Endothelial cell of umbilical vein (primary cell): ENCODE data around the gene TRPM5. TPM values are rescaled to one million over a fixed set of nuclear protein-coding genes. Genes with fewer than 3 reads are reported as not detected.

Experiments used
- BruUV-seq: library from RNA; stranded (reverse); fragments of 400-500 nt; replicated peaks from 2 replicates; lab custom pipeline; 2021; lab: Mats Ljungman, UMichigan
- CTCF ChIA-PET: fragments of 300-600, 350-600 bp; sonication (Branson Sonifier 250); formaldehyde crosslinking; loops from one replicate; lab custom pipeline; 2021; ENCODE audit warnings: antibody characterized with exemption, inconsistent platforms; lab: Charles Lee
- POLR2A ChIA-PET: fragments of 300-600, 350-600 bp; sonication (Branson Sonifier 250); formaldehyde crosslinking; loops from one replicate; lab custom pipeline; 2021; ENCODE audit warnings: antibody characterized with exemption, inconsistent platforms; lab: Charles Lee
- DNase-seq: peaks from one replicate; pipeline ENCODE4 v3.0.0-alpha.2; 2011; ENCODE audit warnings: low read depth, low spot score
- FAIRE-seq: peaks from 2 replicates; lab custom pipeline; 2011; peaks lifted over from hg19 to GRCh38; lab: Jason Lieb, UNC
- H2AFZ ChIP-seq: 2 replicates; pipeline ENCODE4 v1.6.0; 2012; ENCODE audit warnings: low read depth, low read length, control low read depth, inconsistent platforms
- H3K27ac ChIP-seq: 2 replicates; pipeline ENCODE4 v1.5.1; 2011; ENCODE audit warnings: low read depth, mild to moderate bottlenecking, control low read depth, low read length, moderate library complexity; ENCODE audit not compliant: insufficient read depth
- H3K27me3 ChIP-seq, 2 experiments: 2 replicates each; pipeline versions ENCODE4 v1.6.0 to v1.6.1; 2011; ENCODE audit warnings: low read length in 2 of 2, mixed read lengths in 1 of 2; ENCODE audit not compliant: control insufficient read depth in 2 of 2, insufficient read depth in 2 of 2
- H3K36me3 ChIP-seq, 2 experiments: 2 replicates in 1 of 2; 3 replicates in 1 of 2; pipeline ENCODE4 v1.5.1; 2011; ENCODE audit warnings: low read length in 2 of 2, mild to moderate bottlenecking in 1 of 2, moderate library complexity in 1 of 2; ENCODE audit not compliant: control insufficient read depth in 2 of 2, insufficient read depth in 2 of 2; ENCODE audit errors: extremely low read depth in 1 of 2
- H3K4me1 ChIP-seq: 3 replicates; pipeline ENCODE4 v1.5.1; 2011; ENCODE audit warnings: mild to moderate bottlenecking, low read length; ENCODE audit not compliant: control insufficient read depth, insufficient read depth; ENCODE audit errors: extremely low read depth
- H3K4me2 ChIP-seq: 2 replicates; pipeline ENCODE4 v1.6.1; 2011; ENCODE audit warnings: low read length, control low read depth, mixed read lengths; ENCODE audit not compliant: insufficient read depth
- H3K4me3 ChIP-seq, 3 experiments: fragments of 200-600 bp in 1 of 3; sonication (generic), shearing (Covaris generic) in 1 of 3; replicated peaks in 1 of 3; 2 replicates each; pipeline ENCODE4 v1.5.1; 2011 to 2016; ENCODE audit warnings: control low read depth in 3 of 3, low read length in 3 of 3, mild to moderate bottlenecking in 2 of 3, inconsistent platforms in 1 of 3, low read depth in 1 of 3, moderate library complexity in 1 of 3; ENCODE audit not compliant: insufficient read depth in 1 of 3
- H3K79me2 ChIP-seq: 2 replicates; pipeline ENCODE4 v1.6.0; 2012; ENCODE audit warnings: low read length, inconsistent platforms; ENCODE audit not compliant: control insufficient read depth, insufficient read depth
- H3K9ac ChIP-seq: replicated peaks from 2 replicates; pipeline ENCODE3; 2011; ENCODE audit warnings: low read length, control low read depth; ENCODE audit not compliant: insufficient read depth; ENCODE audit errors: extremely low read depth
- H3K9me1 ChIP-seq: replicated peaks from 3 replicates; pipeline ENCODE4 v1.6.0; 2011; ENCODE audit warnings: mild to moderate bottlenecking, low read length; ENCODE audit not compliant: control insufficient read depth, insufficient read depth; ENCODE audit errors: extremely low read depth
- H3K9me3 ChIP-seq: replicated peaks from 2 replicates; pipeline ENCODE4 v1.5.1; 2012; ENCODE audit warnings: low read length, inconsistent platforms; ENCODE audit not compliant: control insufficient read depth, insufficient read depth
- H4K20me1 ChIP-seq: replicated peaks from 2 replicates; pipeline ENCODE3; 2011; ENCODE audit warnings: mild to moderate bottlenecking, low read length; ENCODE audit not compliant: control insufficient read depth, insufficient read depth; ENCODE audit errors: extremely low read depth
- CTCF ChIP-seq, 2 donors: IDR thresholded peaks; 1 replicate in 1 of 2; 2 replicates in 1 of 2; pipeline ENCODE4 v1.5.1; 2011; ENCODE audit warnings: low read length in 2 of 2, mild to moderate bottlenecking in 2 of 2, moderate library complexity in 2 of 2, control low read depth in 1 of 2, inconsistent platforms in 1 of 2, low read depth in 1 of 2; ENCODE audit not compliant: insufficient read depth in 1 of 2; ENCODE audit errors: extremely low read depth in 1 of 2
- EZH2 ChIP-seq: IDR thresholded peaks from 2 replicates; pipeline ENCODE4 v1.6.1; 2012; ENCODE audit warnings: borderline replicate concordance, low read depth, mild to moderate bottlenecking, moderate library complexity, low read length, inconsistent platforms; ENCODE audit not compliant: severe bottlenecking
- FOS ChIP-seq: IDR thresholded peaks from 2 replicates; pipeline ENCODE4 v1.6.1; 2011; ENCODE audit warnings: mild to moderate bottlenecking, low read length, moderate library complexity, borderline replicate concordance; ENCODE audit not compliant: insufficient read depth
- GATA2 ChIP-seq: IDR thresholded peaks from 2 replicates; pipeline ENCODE4 v1.7.0; 2011; ENCODE audit warnings: low read depth, mild to moderate bottlenecking, moderate library complexity, mixed read lengths, low read length; ENCODE audit not compliant: insufficient read length, insufficient read depth
- JUN ChIP-seq: IDR thresholded peaks from 2 replicates; pipeline ENCODE4 v1.6.1; 2011; ENCODE audit warnings: borderline replicate concordance, low read depth; ENCODE audit not compliant: insufficient read length, insufficient read depth
- MYC ChIP-seq: IDR thresholded peaks from one replicate; pipeline ENCODE4 v1.6.1; 2011; ENCODE audit warnings: mild to moderate bottlenecking, low read depth, low read length
- POLR2A ChIP-seq: IDR thresholded peaks from 2 replicates; pipeline ENCODE4 v1.6.1; 2012; ENCODE audit warnings: low read depth, mild to moderate bottlenecking, control low read depth, low read length
- POLR2AphosphoS5 ChIP-seq: IDR thresholded peaks from 2 replicates; pipeline ENCODE4 v1.6.1; 2012; ENCODE audit warnings: low read depth, mild to moderate bottlenecking, control low read depth, low read length, moderate library complexity; ENCODE audit not compliant: insufficient read depth
- dilution Hi-C: fragments of 300-500 bp; cut with MboI; formaldehyde crosslinking; loops from one replicate; pipeline ENCODE4 v1.15.0; 2019; ENCODE audit warnings: low sequenced_read_pairs; ENCODE audit not compliant: extremely low pct_ligation_motif_present
- intact Hi-C: fragments of 100-400 bp; cut with micrococcal nuclease; formaldehyde crosslinking; loops from one replicate; pipeline ENCODE4 v1.10.0; 2022
- polyA plus RNA-seq, 4 experiments: library from polyadenylated mRNA; depleted of rRNA in 3 of 4; stranded (reverse) in 3 of 4; unstranded in 1 of 4; fragments of >200 nt; gene quantifications; 2 replicates each; pipeline versions ENCODE4 v1.2.1 to v1.2.3, GENCODE V29; 2011 to 2012; ENCODE audit warnings: missing spikeins in 1 of 4
- total RNA-seq: library from RNA; stranded (reverse); gene quantifications from 2 replicates; pipeline ENCODE4 v1.2.3, GENCODE V29; 2021
- TF ChIP-seq, protein P1 (sequence below): IDR thresholded peaks from 2 replicates; pipeline ENCODE4 v1.6.1; 2011; ENCODE audit not compliant: insufficient read depth, insufficient read length

The TRPM5 gene
- total and polyA plus RNA-seq, 2 donors (not counting 3 experiments of a cell fraction or from before 2014, with no cell fraction given), result not detected

- ChIA-PET POLR2A (no interaction called here), CTCF (no interaction called here)
- H4K20me1 ChIP-seq, result no peaks in the 10 kb centered on the region
- no TSS peak for BruUV-seq
- dilution Hi-C loops, result no loop called here
- H3K9ac ChIP-seq, result no peak overlapping the region
- intact Hi-C loops, result no loop called here
- H3K79me2 ChIP-seq, result no peaks in the 10 kb centered on the region
- no peak for DNase-seq
- no peaks in the 10 kb centered on the region for H3K4me1 ChIP-seq
- TF ChIP-seq FOS, result no peak
- no peak for TF ChIP-seq POLR2AphosphoS5
- TF ChIP-seq JUN, result no peak
- no peak for TF ChIP-seq GATA2
- no peak for TF ChIP-seq MYC
- TF ChIP-seq CTCF (IDR thresholded peaks at IDR 0.05; ENCODE audit: extremely low read depth in 1 of 2, insufficient read depth in 1 of 2, low read depth in 1 of 2, low read length in 2 of 2), result no peak
- no peak for TF ChIP-seq EZH2
- TF ChIP-seq, protein P1, sequence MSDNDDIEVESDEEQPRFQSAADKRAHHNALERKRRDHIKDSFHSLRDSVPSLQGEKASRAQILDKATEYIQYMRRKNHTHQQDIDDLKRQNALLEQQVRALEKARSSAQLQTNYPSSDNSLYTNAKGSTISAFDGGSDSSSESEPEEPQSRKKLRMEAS, result no peak
- no peak for TF ChIP-seq POLR2A
- H3K27me3 ChIP-seq, result no peaks in the 10 kb centered on the region
- H3K4me2 ChIP-seq, result no peak overlapping the region
- H2AFZ ChIP-seq, result no peak overlapping the region
- H3K4me3 ChIP-seq, result no peak overlapping the region
- H3K9me3 ChIP-seq, result no peaks in the 10 kb centered on the region
- H3K27ac ChIP-seq, result no peak overlapping the region
- no peaks in the 10 kb centered on the region for H3K9me1 ChIP-seq
- no peak for FAIRE-seq
- no peaks in the 10 kb centered on the region for H3K36me3 ChIP-seq
Measured at GRCh38 chr11:2453436-2453835, 9.1 kb upstream of the TRPM5 start.
